Suprapubic skin (tissue), 4 donors: ENCODE measurements around the gene ITGA2. TPM values are rescaled to one million over a fixed set of nuclear protein-coding genes. Genes with fewer than 3 reads are reported as not detected.

ENCODE experiments used
- DNase-seq, 2 donors: peaks; one replicate each; pipeline ENCODE4 v3.0.0-alpha.2; 2019; ENCODE audit warnings: low spot score in 2 of 2
- H3K27ac ChIP-seq: fragments of 200-600 bp; sonication (generic); one replicate; pipeline ENCODE4 v1.5.1; 2019
- H3K27me3 ChIP-seq: fragments of 200-600 bp; sonication (generic); one replicate; pipeline ENCODE4 v1.5.1; 2019
- H3K36me3 ChIP-seq: fragments of 200-600 bp; sonication (generic); one replicate; pipeline ENCODE4 v1.5.1; 2019
- H3K4me1 ChIP-seq: fragments of 200-600 bp; sonication (generic); one replicate; pipeline ENCODE4 v1.5.1; 2019
- H3K4me3 ChIP-seq: fragments of 200-600 bp; sonication (generic); one replicate; pipeline ENCODE4 v1.5.1; 2019; ENCODE audit warnings: mild to moderate bottlenecking
- H3K9me3 ChIP-seq: fragments of 200-600 bp; sonication (generic); one replicate; pipeline ENCODE4 v1.5.1; 2019
- CTCF ChIP-seq, 2 donors: fragments of 200-600 bp in 1 of 2; fragments of 450-650 bp in 1 of 2; sonication (generic) in 1 of 2; IDR thresholded peaks; one replicate each; pipeline ENCODE4 v1.5.1; 2016 to 2019; ENCODE audit warnings: antibody characterized with exemption in 2 of 2, mild to moderate bottlenecking in 1 of 2, moderate library complexity in 1 of 2
- EP300 ChIP-seq: sonication (generic); formaldehyde crosslinking; IDR thresholded peaks from one replicate; pipeline ENCODE4 v1.6.1; 2017; ENCODE audit warnings: antibody characterized with exemption
- POLR2A ChIP-seq, 2 donors: fragments of 450-650 bp; IDR thresholded peaks; one replicate each; pipeline ENCODE4 v1.6.1; 2017; ENCODE audit warnings: antibody characterized with exemption in 2 of 2, mild to moderate bottlenecking in 2 of 2, moderate library complexity in 2 of 2
- POLR2AphosphoS5 ChIP-seq, 3 donors: sonication (generic); formaldehyde crosslinking; IDR thresholded peaks; one replicate each; pipeline ENCODE4 v1.6.1; 2017; ENCODE audit warnings: antibody characterized with exemption in 3 of 3
- WGBS: methylation state at CpG from one replicate; pipeline ENCODE4 v1.1.5; 2018; 5-methylcytosine and 5-hydroxymethylcytosine counted together
- total RNA-seq, 4 donors: library from RNA; depleted of rRNA; stranded (reverse); fragments of >200 nt; gene quantifications; one replicate each; pipeline ENCODE4 v1.1.0, GENCODE V29; 2016

ITGA2 gene
- total RNA-seq, 4 donors from 2014 or later, result 29.3 to 54.5 (median 34.3) TPM

GRCh38 chr5:53071298-53071697 lies 82.1 kb downstream of the ITGA2 start:
- H3K4me1 ChIP-seq, result peaks cover 4% of the 10 kb centered on the region
- no peaks in the 10 kb centered on the region for H3K27me3 ChIP-seq
- no peak overlapping the region for H3K4me3 ChIP-seq
- no peak overlapping the region for H3K27ac ChIP-seq
- TF ChIP-seq POLR2AphosphoS5 (IDR thresholded peaks at IDR 0.05) (no peak), CTCF (IDR thresholded peaks at IDR 0.05) (no peak), POLR2A (IDR thresholded peaks at IDR 0.05) (no peak), EP300 (no peak)
- H3K9me3 ChIP-seq, result no peaks in the 10 kb centered on the region
- H3K36me3 ChIP-seq, result peaks cover 16% of the 10 kb centered on the region
- DNase-seq, result no peak
- WGBS, result 67% methylated on average over 2 of the region's 2 CpGs

DNA sequence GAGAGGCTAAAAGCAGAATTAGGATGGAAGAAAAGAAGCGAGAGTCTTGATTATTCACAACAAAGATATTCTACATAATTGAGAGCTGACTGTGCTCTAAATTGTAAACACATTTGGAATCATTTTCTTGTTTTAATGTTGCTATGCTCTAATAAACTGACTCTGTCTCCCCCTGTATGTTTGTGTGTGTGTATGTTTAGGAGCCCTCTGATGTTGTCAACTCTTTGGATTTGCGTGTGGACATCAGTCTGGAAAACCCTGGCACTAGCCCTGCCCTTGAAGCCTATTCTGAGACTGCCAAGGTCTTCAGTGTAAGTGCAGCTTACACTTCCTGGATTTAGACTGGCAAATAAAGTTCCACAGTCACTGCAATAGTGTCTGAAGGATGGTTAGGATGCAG lies 82.6 kb downstream of the ITGA2 start:
- Histone ChIP-seq H3K9me3 (no peaks in the 10 kb centered on the region), H3K4me3 (no peak overlapping the region), H3K27me3 (no peaks in the 10 kb centered on the region), H3K27ac (no peak overlapping the region), H3K36me3 (peaks cover 16% of the 10 kb centered on the region), H3K4me1 (peaks cover 4% of the 10 kb centered on the region)
- 55% methylated on average over 2 of the region's 2 CpGs for WGBS
- DNase-seq, result no peak
- TF ChIP-seq POLR2A (IDR thresholded peaks at IDR 0.05) (no peak), POLR2AphosphoS5 (IDR thresholded peaks at IDR 0.05) (no peak), EP300 (no peak), CTCF (IDR thresholded peaks at IDR 0.05) (no peak)

- TF ChIP-seq CTCF (IDR thresholded peaks at IDR 0.05) (no peak), POLR2A (IDR thresholded peaks at IDR 0.05) (no peak), POLR2AphosphoS5 (IDR thresholded peaks at IDR 0.05) (no peak), EP300 (no peak)
- peaks cover 23% of the 10 kb centered on the region for H3K36me3 ChIP-seq
Measured at GRCh38 chr5:53073348-53073747, 84.2 kb downstream of the ITGA2 start.

DNA sequence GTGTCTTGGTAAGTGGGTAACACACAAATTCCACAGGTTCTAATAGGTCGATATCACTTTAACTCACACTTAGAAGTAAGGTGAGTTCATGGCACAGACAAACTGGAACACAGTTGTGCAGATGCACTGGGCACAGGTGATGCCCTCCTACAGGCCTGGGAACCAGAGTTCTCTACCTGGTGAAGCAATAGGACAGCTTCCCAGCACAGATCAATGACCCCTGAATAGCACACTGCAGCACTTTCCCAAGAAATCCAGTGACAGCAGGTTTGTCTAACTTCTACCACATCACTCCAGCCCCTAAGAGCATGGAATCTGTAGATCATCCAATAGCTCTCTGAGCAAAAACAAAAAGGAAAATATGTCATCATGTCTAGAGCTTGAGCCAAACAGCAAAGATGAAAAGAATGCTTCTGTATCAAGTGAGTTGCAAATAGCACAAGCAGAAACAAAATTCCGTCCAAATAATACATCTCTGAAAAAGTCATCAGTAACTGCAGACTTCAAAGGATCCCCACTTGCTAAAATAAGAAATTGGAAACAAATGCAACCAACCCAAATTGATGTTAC lies 86.9 kb downstream of the ITGA2 start:
- no peaks in the 10 kb centered on the region for H3K9me3 ChIP-seq
- WGBS, result 72% methylated on average over 2 of the region's 2 CpGs
- H3K4me1 ChIP-seq, result no peaks in the 10 kb centered on the region
- no peak overlapping the region for H3K4me3 ChIP-seq
- H3K27ac ChIP-seq, result no peak overlapping the region
- peaks cover 20% of the 10 kb centered on the region for H3K36me3 ChIP-seq
- H3K27me3 ChIP-seq, result no peaks in the 10 kb centered on the region
- TF ChIP-seq EP300, result no peak
- no peak for TF ChIP-seq POLR2AphosphoS5 (IDR thresholded peaks at IDR 0.05)
- TF ChIP-seq CTCF (IDR thresholded peaks at IDR 0.05), result no peak
- no peak for TF ChIP-seq POLR2A (IDR thresholded peaks at IDR 0.05)
- DNase-seq, result no peak

More at GRCh38 chr5:53073348-53073747, 84.2 kb downstream of the ITGA2 start:
- no peaks in the 10 kb centered on the region for H3K9me3 ChIP-seq
- H3K27ac ChIP-seq, result no peak overlapping the region
- H3K4me1 ChIP-seq, result no peaks in the 10 kb centered on the region
- 47% methylated on average over 2 of the region's 2 CpGs for WGBS
- H3K27me3 ChIP-seq, result no peaks in the 10 kb centered on the region
- H3K4me3 ChIP-seq, result no peak overlapping the region
- no peak for DNase-seq

- Histone ChIP-seq H3K4me1 (no peaks in the 10 kb centered on the region), H3K9me3 (no peaks in the 10 kb centered on the region), H3K36me3 (peaks cover 21% of the 10 kb centered on the region), H3K27me3 (no peaks in the 10 kb centered on the region), H3K27ac (no peak overlapping the region), H3K4me3 (no peak overlapping the region)
- WGBS, result 86% methylated on average over 4 of the region's 4 CpGs
- TF ChIP-seq POLR2AphosphoS5 (IDR thresholded peaks at IDR 0.05) (no peak), EP300 (no peak), POLR2A (IDR thresholded peaks at IDR 0.05) (no peak), CTCF (IDR thresholded peaks at IDR 0.05) (no peak)
- DNase-seq, result no peak
Measured at GRCh38 chr5:53080271-53080670, 91.1 kb downstream of the ITGA2 start.
